ENCODE data around the gene FAM216A.
A peak's percentile ranks its signal among the peaks of the same experiment; 100 is the strongest.
"Not testable (repeated sequence)": the region's sequence is repeated elsewhere in the genome, so short reads cannot be mapped to it uniquely, and the experiment has no call there.

Gene FAM216A, protein sequence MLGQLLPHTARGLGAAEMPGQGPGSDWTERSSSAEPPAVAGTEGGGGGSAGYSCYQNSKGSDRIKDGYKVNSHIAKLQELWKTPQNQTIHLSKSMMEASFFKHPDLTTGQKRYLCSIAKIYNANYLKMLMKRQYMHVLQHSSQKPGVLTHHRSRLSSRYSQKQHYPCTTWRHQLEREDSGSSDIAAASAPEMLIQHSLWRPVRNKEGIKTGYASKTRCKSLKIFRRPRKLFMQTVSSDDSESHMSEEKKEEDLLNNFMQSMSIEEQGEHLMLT

DNA sequence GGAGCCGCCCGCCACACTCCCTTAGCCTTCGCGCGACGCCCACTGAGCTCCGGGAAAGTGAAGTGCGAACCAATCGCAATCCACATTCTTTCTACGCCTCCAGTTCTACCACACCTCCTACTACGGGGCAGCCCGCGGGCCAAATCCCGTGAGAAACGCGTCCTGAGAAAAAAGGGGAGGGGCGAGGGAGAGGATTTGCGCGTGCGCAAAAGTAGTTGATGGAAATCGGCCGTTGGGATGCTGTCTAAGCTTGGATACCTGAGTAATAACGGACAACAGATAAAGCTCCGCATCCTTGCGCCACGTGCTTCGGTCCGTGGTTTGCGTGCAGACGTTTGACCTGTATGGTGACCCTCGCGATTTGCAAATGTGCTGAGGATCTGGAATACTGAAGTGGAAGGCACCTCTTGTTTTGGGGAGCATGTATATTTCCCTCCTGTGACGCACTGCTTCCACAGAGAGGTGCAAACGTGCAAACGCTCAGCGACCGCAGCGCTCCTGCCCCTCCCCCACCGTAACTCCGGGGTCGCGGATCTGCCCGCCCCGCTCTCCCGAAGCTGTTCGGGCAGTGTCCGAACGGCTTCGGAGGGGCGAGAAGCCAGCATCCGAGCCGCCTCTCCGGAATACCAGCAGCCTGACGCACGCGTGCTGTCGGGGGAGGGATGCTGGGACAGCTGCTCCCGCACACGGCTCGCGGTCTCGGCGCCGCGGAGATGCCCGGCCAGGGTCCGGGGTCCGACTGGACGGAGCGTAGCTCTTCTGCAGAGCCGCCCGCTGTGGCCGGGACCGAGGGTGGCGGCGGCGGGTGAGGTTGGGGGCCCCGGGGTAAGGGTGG lies at the start of gene FAM216A, which contains the start of gene GPN3:
Gene FAM216A, plus strand, starts transcription at position 632 of the 835 bp plus-strand sequence. Its CDS starts 31 bp downstream, at position 663.
Gene GPN3, minus strand, starts transcription at position 44 of the 835 bp plus-strand sequence. CDS start 54 bp downstream, outside the sequence.
- DNase-seq (ENCODE audit: insufficient read length, low spot score) (peak; percentile 81), FAIRE-seq (peak; percentile 86)
- TF ChIP-seq POLR2A (IDR thresholded peaks at IDR 0.05; ENCODE audit: low read depth, low read length), result peak; percentile 74

DNA sequence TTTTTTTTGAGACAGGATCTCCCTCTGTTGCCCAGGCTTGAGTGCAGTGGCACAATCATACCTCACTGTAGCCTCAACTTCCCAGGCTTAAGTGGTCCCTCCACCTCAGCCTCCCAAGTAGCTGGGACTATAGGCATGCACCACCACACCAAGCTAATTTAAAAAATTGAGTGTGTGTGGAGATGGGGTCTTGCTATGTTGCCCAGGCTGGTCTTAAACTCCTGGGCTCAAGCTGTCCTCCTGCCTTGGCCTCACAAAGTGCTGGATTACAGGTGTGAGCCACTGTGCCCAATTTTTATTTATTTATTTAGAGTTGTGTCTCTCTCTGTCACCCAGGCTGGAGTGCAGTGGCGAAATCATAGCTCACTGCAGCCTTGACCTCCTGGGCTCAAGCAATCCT lies 48.0 kb upstream of the FAM216A start:
- not testable (repeated sequence) for FAIRE-seq; DNase-seq (ENCODE audit: insufficient read length, low spot score)

DNA sequence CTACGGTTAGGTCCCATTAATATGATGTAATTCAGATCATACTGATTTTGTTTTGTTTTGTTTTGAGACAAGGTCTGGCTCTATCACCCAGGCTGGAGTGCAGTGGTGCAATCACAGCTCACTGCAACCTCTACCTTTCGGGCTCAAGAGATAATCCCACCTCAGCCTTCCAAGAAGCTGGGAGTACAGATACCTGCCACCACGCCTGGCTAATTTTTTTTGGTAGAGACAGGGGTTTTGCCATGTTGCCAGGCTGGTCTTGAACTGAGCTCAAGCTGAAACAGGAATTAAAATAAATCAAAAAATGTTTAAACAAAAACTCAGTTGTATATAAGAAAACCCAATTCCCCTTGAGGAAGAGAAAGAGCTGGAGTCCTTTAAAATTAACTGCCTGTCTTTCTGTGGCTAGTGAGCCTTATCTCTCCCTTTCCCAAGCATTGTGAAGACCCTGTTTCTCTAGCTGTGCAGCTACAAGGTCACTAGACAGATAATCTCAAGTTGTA lies 47.4 kb upstream of the FAM216A start:
- TF ChIP-seq POLR2A (IDR thresholded peaks at IDR 0.05; ENCODE audit: low read depth, low read length), result no peak
- DNase-seq (ENCODE audit: insufficient read length, low spot score) (no peak), FAIRE-seq (no peak)

DNA sequence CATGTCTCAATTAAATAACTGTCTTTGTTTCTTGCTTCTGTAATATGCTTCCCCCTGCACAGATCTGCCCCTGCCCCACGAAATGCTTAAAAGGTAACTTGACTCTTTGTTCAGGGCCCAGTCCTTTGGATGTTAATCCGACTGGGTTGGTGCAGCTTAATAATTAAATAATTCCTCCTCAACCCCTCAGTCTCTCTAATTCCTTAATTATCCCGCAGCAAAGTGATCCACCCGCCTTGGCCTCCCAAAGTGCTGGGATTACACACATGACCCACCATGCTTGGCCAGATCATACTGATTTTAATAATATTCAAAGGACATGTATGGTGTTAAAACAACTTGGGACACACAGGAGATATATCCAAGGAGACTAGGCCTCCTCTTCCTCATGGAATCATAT lies 46.9 kb upstream of the FAM216A start:
- DNase-seq (ENCODE audit: insufficient read length, low spot score) (no peak), FAIRE-seq (no peak)
- no peak for TF ChIP-seq POLR2A (IDR thresholded peaks at IDR 0.05; ENCODE audit: low read depth, low read length)

DNA sequence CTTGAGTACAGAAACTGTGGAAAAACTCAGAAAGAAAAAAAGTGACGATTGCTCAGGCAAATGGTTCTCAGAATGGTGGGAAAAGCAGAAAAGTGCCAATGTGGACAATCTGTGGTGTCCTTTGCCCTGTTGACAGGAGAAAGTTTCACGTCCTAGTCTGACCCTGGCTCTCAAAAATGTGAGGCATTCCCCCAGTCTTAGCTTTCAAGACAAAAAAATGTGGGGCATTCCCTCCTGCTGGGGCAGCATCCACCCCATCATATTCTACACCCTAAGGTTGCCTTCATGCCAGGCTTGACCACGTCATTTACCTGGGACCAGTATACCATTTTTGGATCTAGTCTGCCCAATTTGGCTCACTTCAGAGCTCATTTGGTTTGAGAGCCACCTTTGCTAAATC lies 44.4 kb upstream of the FAM216A start:
- TF ChIP-seq POLR2A (IDR thresholded peaks at IDR 0.05; ENCODE audit: low read depth, low read length), result no peak
- DNase-seq (ENCODE audit: insufficient read length, low spot score) (peak; percentile 12), FAIRE-seq (no peak)

DNA sequence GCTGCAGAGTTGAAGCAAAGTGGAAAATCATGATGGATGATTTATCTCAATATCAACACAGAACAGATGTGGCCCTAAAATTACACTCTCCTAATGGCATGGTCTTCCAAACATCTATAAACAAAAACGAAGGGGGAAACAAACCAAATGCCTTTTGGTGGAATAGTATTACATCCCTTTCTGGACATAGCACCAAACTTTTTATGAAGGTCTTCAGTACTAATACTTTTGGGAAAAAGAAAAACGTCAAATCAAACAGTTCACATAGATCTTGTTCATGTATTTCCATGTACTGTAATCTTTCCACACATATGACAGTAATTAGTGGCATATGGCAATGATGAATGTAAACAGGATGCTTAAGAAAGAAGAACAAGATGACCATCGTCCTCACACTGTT lies 42.2 kb upstream of the FAM216A start:
- FAIRE-seq, result no peak
- TF ChIP-seq POLR2A (IDR thresholded peaks at IDR 0.05; ENCODE audit: low read depth, low read length), result no peak
- DNase-seq (ENCODE audit: insufficient read length, low spot score), result no peak

DNA sequence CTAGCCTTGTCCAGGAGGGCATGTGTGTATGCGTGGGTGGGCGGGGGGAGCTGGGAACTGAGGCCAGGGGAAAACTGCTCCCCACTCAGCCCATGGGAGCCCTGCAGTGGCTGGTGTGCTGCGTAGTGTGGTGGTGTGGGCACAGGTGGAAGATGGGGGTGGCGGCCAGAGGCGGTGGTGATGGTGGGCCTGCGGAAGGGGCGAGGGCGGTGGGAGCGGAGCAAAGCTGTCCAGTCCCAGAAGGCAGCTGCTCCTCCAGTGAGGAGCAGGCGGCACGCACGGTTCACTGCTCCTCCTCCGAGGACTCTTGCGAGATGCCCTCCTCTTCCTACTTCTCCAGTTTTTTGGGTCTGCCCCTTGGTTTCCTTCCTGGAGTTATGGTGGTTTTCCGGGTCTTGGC lies 39.0 kb upstream of the FAM216A start:
- not testable (repeated sequence) for DNase-seq (ENCODE audit: insufficient read length, low spot score); FAIRE-seq

DNA sequence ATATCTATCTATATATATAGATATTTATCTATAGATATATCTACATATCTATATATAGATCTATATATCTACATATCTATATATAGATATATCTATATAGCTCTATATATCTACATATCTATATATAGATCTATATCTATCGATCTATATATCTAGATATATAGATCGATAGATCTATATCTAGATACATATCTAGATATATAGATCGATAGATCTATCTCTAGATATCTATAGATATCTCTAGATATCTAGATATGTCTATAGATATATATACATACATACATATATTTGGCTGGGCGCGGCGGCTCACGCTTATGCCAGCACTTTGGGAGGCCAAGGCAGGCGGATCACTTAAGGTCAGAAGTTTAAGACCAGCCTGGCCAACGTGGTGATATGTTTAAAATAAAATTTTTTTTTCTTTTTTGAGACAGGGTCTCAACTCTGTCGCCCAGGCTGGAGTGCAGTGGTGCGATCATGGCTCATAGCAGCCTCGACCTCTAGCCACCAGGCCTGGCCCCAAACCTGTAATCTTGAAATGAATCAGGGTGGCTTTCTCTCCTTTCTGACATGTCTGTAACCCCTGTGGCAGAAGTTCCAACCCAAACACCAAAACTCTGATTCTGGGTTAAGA lies 36.6 kb upstream of the FAM216A start:
- no peak for DNase-seq (ENCODE audit: insufficient read length, low spot score)
- no peak for FAIRE-seq
- TF ChIP-seq POLR2A (IDR thresholded peaks at IDR 0.05; ENCODE audit: low read depth, low read length), result no peak

DNA sequence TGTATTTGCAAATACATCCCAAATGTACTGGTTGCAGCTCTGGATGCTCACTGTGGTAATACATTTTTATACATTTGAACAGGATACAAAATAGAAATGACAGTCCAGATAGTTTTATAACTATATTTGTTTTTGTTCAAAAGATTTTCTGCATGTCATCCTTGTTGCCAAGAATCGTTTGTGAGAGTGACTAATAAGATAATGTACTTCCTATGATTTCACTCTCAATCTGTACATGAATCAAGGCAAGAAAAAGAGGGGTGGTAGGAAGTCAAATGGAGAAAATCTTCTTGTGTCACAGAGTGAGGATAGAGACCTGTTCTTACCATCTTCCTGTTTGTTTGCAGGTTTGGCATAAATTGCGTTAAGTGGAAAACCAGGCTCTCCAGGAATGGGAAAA lies 32.4 kb upstream of the FAM216A start:
- no peak for TF ChIP-seq POLR2A (IDR thresholded peaks at IDR 0.05; ENCODE audit: low read depth, low read length)
- DNase-seq (ENCODE audit: insufficient read length, low spot score) (no peak), FAIRE-seq (no peak)

DNA sequence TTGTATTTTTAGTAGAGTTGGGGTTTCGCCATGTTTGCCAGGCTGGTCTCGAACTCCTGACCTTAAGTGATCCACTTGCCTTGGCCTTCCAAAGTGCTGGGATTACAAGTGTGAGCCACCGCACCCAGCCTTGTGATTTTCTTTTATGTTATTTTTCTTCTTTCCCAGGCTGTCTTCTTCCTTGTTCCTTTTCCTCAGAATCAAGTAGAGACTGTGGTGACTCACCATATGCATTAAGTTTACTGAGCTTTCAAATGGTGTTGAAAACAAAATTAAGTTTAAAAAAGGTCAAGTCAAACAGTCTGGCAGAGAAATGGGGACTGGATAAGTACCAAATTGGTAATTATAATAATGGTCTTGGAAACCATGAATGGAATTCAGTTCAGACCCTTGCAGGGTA lies 24.2 kb upstream of the FAM216A start:
- DNase-seq (ENCODE audit: insufficient read length, low spot score), result no peak
- no peak for TF ChIP-seq POLR2A (IDR thresholded peaks at IDR 0.05; ENCODE audit: low read depth, low read length)
- no peak for FAIRE-seq

DNA sequence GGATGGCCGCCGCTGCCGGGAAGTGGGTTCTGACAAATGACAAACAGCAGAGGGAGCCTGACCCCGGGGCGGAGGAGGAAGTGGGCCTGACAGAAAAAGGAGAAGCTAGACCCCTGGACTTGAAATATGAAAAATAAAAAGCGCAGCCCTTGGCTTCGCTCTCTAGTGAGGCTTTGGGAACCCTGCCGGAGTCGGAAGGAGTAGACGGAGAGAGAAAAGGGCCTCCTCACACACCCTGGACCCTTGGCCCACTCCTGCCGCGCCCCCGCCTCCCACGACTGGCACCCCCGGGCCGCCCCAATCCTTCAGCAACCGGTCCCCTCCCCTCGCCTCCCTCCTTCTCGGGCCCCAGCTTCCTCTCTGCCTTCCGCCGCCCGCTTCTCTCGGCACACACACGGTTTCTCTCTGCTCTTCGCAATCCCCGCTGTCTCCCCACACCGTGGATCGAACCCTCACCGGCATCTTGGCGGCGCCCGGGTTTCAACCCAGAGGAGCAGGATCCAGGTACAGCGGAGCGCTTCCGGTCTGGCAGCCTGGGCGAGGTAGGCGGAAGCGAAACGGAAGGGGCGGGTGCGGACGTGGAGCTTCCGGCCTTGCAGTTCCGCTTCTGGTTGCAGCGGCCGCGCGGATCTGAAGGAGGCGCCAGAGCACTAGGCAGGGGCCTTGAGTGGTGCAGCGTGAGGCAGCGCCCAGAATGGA lies 18.7 kb upstream of the FAM216A start, which contains the start of gene ARPC3:
Gene ARPC3, minus strand, starts transcription at position 539 of the 699 bp plus-strand sequence. Its CDS starts 77 bp downstream, at position 462.
- FAIRE-seq (peak; percentile 85), DNase-seq (ENCODE audit: insufficient read length, low spot score) (peak; percentile 80)
- TF ChIP-seq POLR2A (IDR thresholded peaks at IDR 0.05; ENCODE audit: low read depth, low read length), result peak; percentile 73; the same call in 1 of the 2 replicates

DNA sequence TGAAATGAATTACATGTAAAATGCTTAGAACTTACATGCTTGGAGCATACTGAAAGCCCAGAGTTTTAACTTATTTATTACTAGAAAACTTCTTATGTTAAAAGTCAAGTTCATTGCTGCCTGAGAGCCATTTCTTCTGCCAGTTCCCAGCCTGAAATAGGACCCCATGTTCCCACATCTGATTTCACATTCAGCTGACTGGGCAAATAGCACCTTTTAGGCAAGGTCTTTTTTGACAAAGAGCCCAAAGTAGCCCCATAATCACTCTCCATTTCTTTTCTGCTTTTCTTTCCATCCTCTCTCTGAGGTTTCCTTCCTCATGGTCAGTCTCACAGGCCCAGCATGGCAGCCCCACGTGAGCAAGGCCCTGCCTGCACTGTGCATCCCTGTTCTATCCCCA lies 17.4 kb upstream of the FAM216A start:
- TF ChIP-seq POLR2A (IDR thresholded peaks at IDR 0.05; ENCODE audit: low read depth, low read length), result no peak
- FAIRE-seq, result no peak

DNA sequence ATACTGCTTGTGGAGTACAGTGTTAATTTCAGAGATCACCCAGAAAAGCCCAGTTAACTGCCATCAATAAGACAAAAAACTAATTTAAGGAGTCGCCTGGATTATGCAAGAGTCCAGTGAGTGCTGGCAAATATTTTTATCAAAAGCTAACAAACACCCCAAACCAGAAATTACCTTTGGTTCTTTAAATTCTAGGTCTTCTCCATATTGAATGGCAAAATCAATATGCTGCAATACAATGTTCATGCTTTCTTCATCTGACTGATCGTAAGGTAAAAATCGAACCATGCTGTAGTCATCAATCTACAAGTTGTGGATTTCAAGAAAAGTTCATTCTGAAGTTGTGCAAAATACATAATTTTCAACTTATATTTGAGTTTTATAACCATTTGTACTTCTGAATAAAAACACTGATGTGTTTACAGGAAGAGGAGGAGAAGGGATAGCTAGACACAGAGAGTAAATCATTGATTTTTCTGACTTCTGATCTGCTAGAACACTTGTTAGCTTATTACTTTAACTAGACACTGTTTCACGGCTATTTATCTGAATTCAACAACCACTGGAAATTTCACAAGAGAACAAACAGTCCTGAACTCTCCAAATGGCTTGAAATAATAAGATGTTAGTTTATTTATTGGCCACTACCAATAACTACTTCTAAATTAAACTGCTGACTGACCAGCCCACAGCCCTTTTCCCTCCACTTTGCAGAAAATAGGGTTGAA lies 14.9 kb upstream of the FAM216A start:
- FAIRE-seq, result no peak
- no peak for DNase-seq (ENCODE audit: insufficient read length, low spot score)
- TF ChIP-seq POLR2A (IDR thresholded peaks at IDR 0.05; ENCODE audit: low read depth, low read length), result no peak

More for the DNA sequence above, 17.4 kb upstream of the FAM216A start:
- no peak for DNase-seq (ENCODE audit: insufficient read length, low spot score)

Data from H54 (cell line).